ENCODE data around the gene NCLN. TPM values are rescaled to one million over a fixed set of nuclear protein-coding genes. Genes with fewer than 3 reads are reported as not detected.

Gene NCLN
- total RNA-seq, 4 donors from 2014 or later = 18.2 to 54.4 (median 43.1) TPM

GRCh38 chr19:3179739-3180293, 5.9 kb upstream of the NCLN start:
- in situ Hi-C loops (cut with MboI; ENCODE audit: low sequenced_read_pairs in 4 of 4) = no loop called here
- Histone ChIP-seq H3K9me3 (no peaks in the 10 kb centered on the region), H3K4me3 (no peak overlapping the region), H3K27me3 (no peaks in the 10 kb centered on the region), H3K4me1 (no peaks in the 10 kb centered on the region), H3K27ac (no peak overlapping the region), H3K36me3 (no peaks in the 10 kb centered on the region)
- DNase-seq = no peak
- ATAC-seq = no peak
- intact Hi-C loops (cut with DNase I; ENCODE audit: low total_unique reads) = loop anchor here (10.0 kb wide), 1 partner anchor 885 kb away; the partner anchor contains the start of gene ZBTB7A
- TF ChIP-seq POLR2A (IDR thresholded peaks at IDR 0.05) = no peak
- TF ChIP-seq, protein P1, sequence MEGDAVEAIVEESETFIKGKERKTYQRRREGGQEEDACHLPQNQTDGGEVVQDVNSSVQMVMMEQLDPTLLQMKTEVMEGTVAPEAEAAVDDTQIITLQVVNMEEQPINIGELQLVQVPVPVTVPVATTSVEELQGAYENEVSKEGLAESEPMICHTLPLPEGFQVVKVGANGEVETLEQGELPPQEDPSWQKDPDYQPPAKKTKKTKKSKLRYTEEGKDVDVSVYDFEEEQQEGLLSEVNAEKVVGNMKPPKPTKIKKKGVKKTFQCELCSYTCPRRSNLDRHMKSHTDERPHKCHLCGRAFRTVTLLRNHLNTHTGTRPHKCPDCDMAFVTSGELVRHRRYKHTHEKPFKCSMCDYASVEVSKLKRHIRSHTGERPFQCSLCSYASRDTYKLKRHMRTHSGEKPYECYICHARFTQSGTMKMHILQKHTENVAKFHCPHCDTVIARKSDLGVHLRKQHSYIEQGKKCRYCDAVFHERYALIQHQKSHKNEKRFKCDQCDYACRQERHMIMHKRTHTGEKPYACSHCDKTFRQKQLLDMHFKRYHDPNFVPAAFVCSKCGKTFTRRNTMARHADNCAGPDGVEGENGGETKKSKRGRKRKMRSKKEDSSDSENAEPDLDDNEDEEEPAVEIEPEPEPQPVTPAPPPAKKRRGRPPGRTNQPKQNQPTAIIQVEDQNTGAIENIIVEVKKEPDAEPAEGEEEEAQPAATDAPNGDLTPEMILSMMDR (IDR thresholded peaks at IDR 0.05 in 4 of 5, conservative IDR thresholded peaks at IDR 0.05 in 1 of 5) = no peak

- H3K4me1 ChIP-seq = peaks cover 4 to 16% of the 10 kb centered on the region in 2 donors
- DNase-seq (no peak), ATAC-seq (no peak)
- no peaks in the 10 kb centered on the region for H3K36me3 ChIP-seq
- no peaks in the 10 kb centered on the region for H3K27me3 ChIP-seq
- H3K4me3 ChIP-seq = peak overlapping the region in 1 of 4 donors; percentile 74
- intact Hi-C loops (cut with DNase I; ENCODE audit: low total_unique reads) (loop anchor here (10.0 kb wide), 1 partner anchor 881 kb away; the partner anchor contains the start of gene ZBTB7A), in situ Hi-C loops (cut with MboI; ENCODE audit: low sequenced_read_pairs in 4 of 4) (no loop called here)
- TF ChIP-seq, protein P1 (IDR thresholded peaks at IDR 0.05 in 4 of 5, conservative IDR thresholded peaks at IDR 0.05 in 1 of 5) = no peak
- no peak for TF ChIP-seq POLR2A (IDR thresholded peaks at IDR 0.05)
- H3K27ac ChIP-seq = no peak overlapping the region
- no peaks in the 10 kb centered on the region for H3K9me3 ChIP-seq
These were observed 1.7 kb upstream of the NCLN start for GRCh38 chr19:3183721-3184641.

DNA sequence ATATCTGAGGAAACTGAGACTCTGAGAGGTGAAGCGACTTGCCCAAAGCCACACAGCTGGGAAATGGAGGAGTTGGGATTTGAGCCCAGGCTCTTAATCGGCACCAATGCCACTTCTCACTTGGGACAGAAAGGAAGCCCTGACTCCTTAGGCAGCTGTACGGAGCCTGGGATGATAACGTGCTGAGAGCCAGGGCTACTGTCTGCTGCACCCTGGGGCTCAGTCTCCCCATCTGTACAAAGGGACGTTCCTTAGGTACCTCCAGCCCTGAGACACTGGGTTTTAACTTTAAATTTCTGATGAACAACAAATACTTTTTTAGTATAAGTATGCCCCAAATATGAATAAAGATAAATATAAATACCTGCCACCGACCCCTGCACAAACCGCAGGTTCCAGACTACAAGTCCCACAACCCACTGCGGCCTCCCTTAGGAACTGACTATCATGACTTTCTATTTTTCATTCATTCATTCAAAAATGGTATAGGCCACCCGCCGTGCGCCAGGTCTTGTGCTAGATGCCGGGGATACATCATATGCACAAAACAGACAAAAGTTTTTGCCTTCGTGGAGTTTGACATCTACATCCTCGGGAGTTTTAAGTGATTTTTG, 776 bp upstream of the NCLN start:
- peak; percentile 75 for ATAC-seq
- H3K27ac ChIP-seq = peak overlapping the region; percentile 81 to 91 (median 88)
- H3K9me3 ChIP-seq = no peaks in the 10 kb centered on the region

GRCh38 chr19:3186160-3186688, 494 bp downstream of the NCLN start:
- Histone ChIP-seq H3K9me3 (no peaks in the 10 kb centered on the region), H3K27ac (peak overlapping the region; percentile 81 to 91 (median 88))

More for the DNA sequence above, 776 bp upstream of the NCLN start:
- no peak for TF ChIP-seq POLR2A (IDR thresholded peaks at IDR 0.05)
- TF ChIP-seq, protein P1 (IDR thresholded peaks at IDR 0.05 in 4 of 5, conservative IDR thresholded peaks at IDR 0.05 in 1 of 5) = no peak
- Histone ChIP-seq H3K4me3 (peak overlapping the region; percentile 56 to 81 (median 76)), H3K4me1 (peaks cover 4 to 16% of the 10 kb centered on the region in 2 donors), H3K36me3 (no peaks in the 10 kb centered on the region), H3K27me3 (no peaks in the 10 kb centered on the region)
- peak; percentile 63 to 72 for DNase-seq
- intact Hi-C loops (cut with DNase I; ENCODE audit: low total_unique reads) (loop anchor here (1.0 to 10.0 kb wide), 2 partner anchors 150 to 880 kb away; partner anchors contain the start of gene ZBTB7A), in situ Hi-C loops (cut with MboI; ENCODE audit: low sequenced_read_pairs in 4 of 4) (no loop called here)

More at GRCh38 chr19:3186160-3186688, 494 bp downstream of the NCLN start:
- intact Hi-C loops (cut with DNase I; ENCODE audit: low total_unique reads) (loop anchor here (10.0 kb wide), 1 partner anchor 879 kb away; the partner anchor contains the start of gene ZBTB7A), in situ Hi-C loops (cut with MboI; ENCODE audit: low sequenced_read_pairs in 4 of 4) (no loop called here)
- no peak for TF ChIP-seq POLR2A (IDR thresholded peaks at IDR 0.05)
- TF ChIP-seq, protein P1 (IDR thresholded peaks at IDR 0.05 in 4 of 5, conservative IDR thresholded peaks at IDR 0.05 in 1 of 5) = no peak
- Histone ChIP-seq H3K4me3 (peak overlapping the region; percentile 56 to 81 (median 76)), H3K27me3 (no peaks in the 10 kb centered on the region), H3K4me1 (peaks cover 4 to 16% of the 10 kb centered on the region in 2 donors), H3K36me3 (no peaks in the 10 kb centered on the region)
- DNase-seq (no peak), ATAC-seq (no peak)
